ENCODE data around the gene LRRN2.
"Not testable (repeated sequence)": the region's sequence is repeated elsewhere in the genome, so short reads cannot be mapped to it uniquely, and the experiment has no call there.

DNA sequence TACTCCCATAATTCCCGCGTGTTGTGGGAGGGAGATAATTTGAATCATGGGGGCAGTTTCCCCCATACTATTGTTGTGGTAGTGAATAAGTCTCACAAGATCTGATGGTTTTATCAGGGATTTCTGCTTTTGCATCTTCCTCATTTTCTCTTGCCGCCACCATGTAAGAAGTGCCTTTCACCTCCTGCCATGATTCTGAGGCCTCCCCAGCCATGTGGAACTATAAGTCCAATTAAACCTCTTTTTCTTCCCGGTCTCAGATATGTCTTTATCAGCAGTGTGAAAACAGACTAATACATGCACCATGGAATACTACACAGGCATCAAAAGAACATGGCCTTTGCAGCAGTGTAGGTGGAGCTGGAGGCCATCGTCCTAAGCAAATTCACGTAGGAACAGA is 56.1 kb downstream of the LRRN2 start:
- TF ChIP-seq, protein P1, sequence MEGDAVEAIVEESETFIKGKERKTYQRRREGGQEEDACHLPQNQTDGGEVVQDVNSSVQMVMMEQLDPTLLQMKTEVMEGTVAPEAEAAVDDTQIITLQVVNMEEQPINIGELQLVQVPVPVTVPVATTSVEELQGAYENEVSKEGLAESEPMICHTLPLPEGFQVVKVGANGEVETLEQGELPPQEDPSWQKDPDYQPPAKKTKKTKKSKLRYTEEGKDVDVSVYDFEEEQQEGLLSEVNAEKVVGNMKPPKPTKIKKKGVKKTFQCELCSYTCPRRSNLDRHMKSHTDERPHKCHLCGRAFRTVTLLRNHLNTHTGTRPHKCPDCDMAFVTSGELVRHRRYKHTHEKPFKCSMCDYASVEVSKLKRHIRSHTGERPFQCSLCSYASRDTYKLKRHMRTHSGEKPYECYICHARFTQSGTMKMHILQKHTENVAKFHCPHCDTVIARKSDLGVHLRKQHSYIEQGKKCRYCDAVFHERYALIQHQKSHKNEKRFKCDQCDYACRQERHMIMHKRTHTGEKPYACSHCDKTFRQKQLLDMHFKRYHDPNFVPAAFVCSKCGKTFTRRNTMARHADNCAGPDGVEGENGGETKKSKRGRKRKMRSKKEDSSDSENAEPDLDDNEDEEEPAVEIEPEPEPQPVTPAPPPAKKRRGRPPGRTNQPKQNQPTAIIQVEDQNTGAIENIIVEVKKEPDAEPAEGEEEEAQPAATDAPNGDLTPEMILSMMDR (conservative IDR thresholded peaks at IDR 0.05 in 1 of 2, IDR thresholded peaks at IDR 0.05 in 1 of 2; ENCODE audit: low read depth in 1 of 2, low read length in 2 of 2) = not testable (repeated sequence)
- TF ChIP-seq EZH2 (IDR thresholded peaks at IDR 0.05; ENCODE audit: low read length, missing control alignments) = not testable (repeated sequence)
